Muscle layer of colon (tissue), 2 donors: ENCODE results near the gene AKR1B1.

ENCODE experiments used
- H3K27ac ChIP-seq: one replicate; pipeline ENCODE4 v1.7.0; 2013; ENCODE audit warnings: low read depth, mild to moderate bottlenecking, low read length, moderate library complexity
- H3K27me3 ChIP-seq, 2 donors: one replicate each; pipeline ENCODE4 v1.7.0; 2013; ENCODE audit warnings: low read length in 2 of 2, mild to moderate bottlenecking in 2 of 2; ENCODE audit not compliant: insufficient read depth in 2 of 2, control insufficient read depth in 1 of 2
- H3K36me3 ChIP-seq: one replicate; pipeline ENCODE4 v1.7.0; 2013; ENCODE audit warnings: mild to moderate bottlenecking, low read length; ENCODE audit not compliant: insufficient read depth
- H3K4me1 ChIP-seq: one replicate; pipeline ENCODE4 v1.7.0; 2013; ENCODE audit warnings: mild to moderate bottlenecking, low read length; ENCODE audit not compliant: insufficient read depth
- H3K4me3 ChIP-seq, 2 donors: one replicate each; pipeline ENCODE4 v1.7.0; 2013; ENCODE audit warnings: low read length in 2 of 2, low read depth in 1 of 2, mild to moderate bottlenecking in 1 of 2, moderate library complexity in 1 of 2
- H3K9ac ChIP-seq: one replicate; pipeline ENCODE4 v1.7.0; 2013; ENCODE audit warnings: low read length
- H3K9me3 ChIP-seq: one replicate; pipeline ENCODE4 v1.7.0; 2013; ENCODE audit warnings: mild to moderate bottlenecking, low read length
- donor health status: abdominal sarcoma.
- donor health status: Adenocarcinoma of cecum.

The AKR1B1 gene

DNA sequence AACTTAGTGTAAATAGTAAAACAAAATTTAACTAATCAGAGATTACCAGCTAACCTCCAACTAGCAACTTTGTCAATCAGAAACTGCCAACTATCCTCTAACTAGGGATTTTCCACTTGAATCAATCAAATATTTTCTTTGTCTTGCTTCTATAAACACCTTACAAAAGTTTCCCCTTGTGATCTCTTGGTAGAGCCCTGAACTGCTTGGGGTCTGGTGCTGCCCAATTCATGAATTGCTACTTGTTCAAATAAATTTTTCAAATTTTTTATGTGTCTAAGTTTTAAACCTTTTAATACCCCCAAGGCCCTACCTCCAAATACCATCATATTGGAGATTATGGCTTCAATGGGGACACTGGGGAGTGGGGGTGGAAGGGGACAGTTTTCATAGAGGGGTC lies 24.0 kb upstream of the AKR1B1 start:
- Histone ChIP-seq H3K9ac (no peak overlapping the region), H3K9me3 (no peaks in the 10 kb centered on the region), H3K27me3 (no peaks in the 10 kb centered on the region), H3K36me3 (no peaks in the 10 kb centered on the region), H3K27ac (no peak overlapping the region), H3K4me1 (no peaks in the 10 kb centered on the region), H3K4me3 (no peak overlapping the region)

DNA sequence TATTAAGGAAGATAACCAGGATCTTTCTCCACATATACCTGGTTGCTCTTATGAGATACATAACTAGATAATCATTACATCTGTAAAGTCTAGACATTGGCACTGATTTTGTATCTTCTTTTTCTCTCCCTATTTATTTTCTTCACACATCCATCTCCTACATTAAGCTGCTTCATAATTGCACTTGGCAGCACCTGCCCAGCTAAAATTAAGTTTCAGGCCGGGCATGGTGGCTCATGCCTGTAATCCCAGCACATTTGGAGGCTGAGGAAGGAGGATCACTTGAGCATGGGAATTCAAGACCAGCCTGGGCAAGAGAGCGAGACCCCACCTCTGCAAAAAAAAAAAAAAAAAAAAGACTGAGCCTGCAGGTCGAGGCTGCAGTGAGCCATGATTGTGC lies 22.3 kb upstream of the AKR1B1 start:
- Histone ChIP-seq H3K4me3 (no peak overlapping the region), H3K9ac (no peak overlapping the region), H3K9me3 (no peaks in the 10 kb centered on the region), H3K4me1 (no peaks in the 10 kb centered on the region), H3K27ac (no peak overlapping the region), H3K27me3 (no peaks in the 10 kb centered on the region), H3K36me3 (no peaks in the 10 kb centered on the region)

DNA sequence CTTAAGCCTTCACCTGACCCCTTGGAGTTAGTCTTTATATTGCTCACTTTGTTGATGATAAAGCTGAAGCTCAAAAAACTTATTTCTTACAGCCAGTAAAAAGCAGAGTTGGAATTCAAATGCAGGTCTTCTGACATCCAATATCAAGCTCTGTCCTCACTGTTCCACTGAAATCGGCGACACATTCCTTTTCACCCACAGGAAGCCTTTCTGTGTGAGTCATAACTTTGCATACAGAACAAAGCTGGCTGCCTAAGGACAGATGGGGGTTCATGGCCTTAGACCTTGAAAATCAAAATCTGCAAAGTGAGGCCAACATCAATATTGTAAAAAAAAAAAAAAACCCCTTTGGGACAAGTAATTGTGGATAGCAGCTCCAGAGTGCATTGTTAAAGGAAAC lies 21.8 kb upstream of the AKR1B1 start:
- Histone ChIP-seq H3K36me3 (no peaks in the 10 kb centered on the region), H3K27me3 (no peaks in the 10 kb centered on the region), H3K27ac (no peak overlapping the region), H3K9ac (no peak overlapping the region), H3K9me3 (no peaks in the 10 kb centered on the region), H3K4me3 (no peak overlapping the region), H3K4me1 (no peaks in the 10 kb centered on the region)

DNA sequence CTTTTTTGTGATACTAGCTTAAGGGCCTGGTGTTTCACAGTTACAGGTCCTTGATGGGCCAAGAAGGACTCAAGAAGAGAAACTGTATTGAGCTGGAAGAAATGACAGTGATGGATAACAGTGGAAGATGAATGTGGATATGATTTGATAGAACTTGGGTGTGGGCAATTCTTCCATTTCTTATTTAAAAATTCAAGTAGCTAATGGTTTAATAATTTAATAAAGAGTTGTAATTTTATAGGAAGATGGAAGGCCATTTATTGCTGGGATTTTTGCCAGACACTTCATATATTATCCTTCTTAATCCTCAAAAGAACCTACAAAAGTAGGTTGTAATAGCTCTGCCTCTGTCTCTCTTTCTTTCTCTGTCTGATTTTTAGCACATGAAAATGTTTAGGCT lies 21.3 kb upstream of the AKR1B1 start:
- H3K9me3 ChIP-seq = no peaks in the 10 kb centered on the region
- no peaks in the 10 kb centered on the region for H3K4me1 ChIP-seq
- no peaks in the 10 kb centered on the region for H3K36me3 ChIP-seq
- H3K4me3 ChIP-seq = no peak overlapping the region
- no peak overlapping the region for H3K9ac ChIP-seq
- no peaks in the 10 kb centered on the region for H3K27me3 ChIP-seq
- H3K27ac ChIP-seq = no peak overlapping the region

DNA sequence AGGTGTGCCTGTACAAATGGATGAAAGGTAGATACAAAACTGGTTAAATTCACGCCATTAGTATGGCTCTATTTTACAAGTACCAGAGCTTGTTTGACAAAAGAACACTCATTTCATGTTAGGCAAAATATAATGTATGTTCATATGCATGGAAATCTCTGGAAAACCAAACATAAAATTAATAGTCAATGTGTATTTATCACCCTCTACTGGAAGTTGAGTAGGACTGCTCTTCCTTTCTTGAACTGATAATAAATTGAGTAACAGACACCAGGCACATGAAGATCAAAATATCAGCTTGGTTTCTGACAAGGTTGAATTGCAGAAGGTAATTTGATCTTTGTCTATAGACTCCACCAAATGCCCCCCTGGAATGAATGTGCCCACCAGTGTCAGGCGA lies 19.8 kb upstream of the AKR1B1 start:
- Histone ChIP-seq H3K9me3 (no peaks in the 10 kb centered on the region), H3K4me1 (no peaks in the 10 kb centered on the region), H3K27me3 (no peaks in the 10 kb centered on the region), H3K36me3 (no peaks in the 10 kb centered on the region), H3K4me3 (no peak overlapping the region), H3K27ac (no peak overlapping the region), H3K9ac (no peak overlapping the region)

DNA sequence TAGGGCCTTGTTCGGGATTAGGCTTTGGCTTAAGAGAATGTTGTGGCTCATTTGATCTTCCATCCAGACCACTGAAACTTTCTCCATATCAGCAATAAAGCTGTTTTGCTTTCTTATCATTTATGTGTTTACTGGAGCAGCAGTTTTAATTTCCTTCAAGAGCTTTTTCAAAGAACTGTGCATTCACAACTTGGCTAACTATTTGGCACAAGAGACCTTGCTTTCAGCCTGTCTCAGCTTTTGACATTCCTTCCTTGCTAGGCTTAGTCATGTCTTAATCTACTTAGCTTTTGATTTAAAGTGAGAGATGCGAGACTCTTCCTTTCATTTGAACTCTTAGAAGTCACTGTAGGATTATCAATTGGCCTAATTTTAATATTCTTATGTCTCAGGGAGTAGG lies 19.1 kb upstream of the AKR1B1 start:
- no peak overlapping the region for H3K9ac ChIP-seq
- H3K27me3 ChIP-seq = no peaks in the 10 kb centered on the region

DNA sequence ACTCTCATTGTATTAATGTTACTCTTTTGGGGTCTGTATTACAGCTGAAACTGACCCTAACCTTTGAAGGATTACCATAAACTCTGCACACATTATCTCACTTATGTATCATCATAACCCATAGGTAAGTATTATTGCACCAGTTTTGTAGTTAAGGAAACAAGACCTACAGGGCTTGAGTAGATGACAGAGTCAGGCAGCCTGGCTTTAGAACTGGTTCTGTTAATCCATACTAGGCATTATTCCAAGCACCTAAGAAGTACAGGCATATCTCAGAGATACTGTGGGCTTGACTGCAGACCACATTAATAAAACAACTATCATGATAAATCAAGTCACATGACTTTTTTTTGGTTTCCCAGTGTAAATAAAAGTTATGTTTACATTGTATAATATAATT lies 17.1 kb upstream of the AKR1B1 start:
- H3K4me3 ChIP-seq = no peak overlapping the region
- no peaks in the 10 kb centered on the region for H3K9me3 ChIP-seq
- no peak overlapping the region for H3K9ac ChIP-seq
- H3K27ac ChIP-seq = no peak overlapping the region
- no peaks in the 10 kb centered on the region for H3K4me1 ChIP-seq
- no peaks in the 10 kb centered on the region for H3K27me3 ChIP-seq
- H3K36me3 ChIP-seq = no peaks in the 10 kb centered on the region

More for the DNA sequence above, 19.1 kb upstream of the AKR1B1 start:
- H3K27ac ChIP-seq = no peak overlapping the region
- H3K4me3 ChIP-seq = no peak overlapping the region
- no peaks in the 10 kb centered on the region for H3K4me1 ChIP-seq
- no peaks in the 10 kb centered on the region for H3K9me3 ChIP-seq
- no peaks in the 10 kb centered on the region for H3K36me3 ChIP-seq

DNA sequence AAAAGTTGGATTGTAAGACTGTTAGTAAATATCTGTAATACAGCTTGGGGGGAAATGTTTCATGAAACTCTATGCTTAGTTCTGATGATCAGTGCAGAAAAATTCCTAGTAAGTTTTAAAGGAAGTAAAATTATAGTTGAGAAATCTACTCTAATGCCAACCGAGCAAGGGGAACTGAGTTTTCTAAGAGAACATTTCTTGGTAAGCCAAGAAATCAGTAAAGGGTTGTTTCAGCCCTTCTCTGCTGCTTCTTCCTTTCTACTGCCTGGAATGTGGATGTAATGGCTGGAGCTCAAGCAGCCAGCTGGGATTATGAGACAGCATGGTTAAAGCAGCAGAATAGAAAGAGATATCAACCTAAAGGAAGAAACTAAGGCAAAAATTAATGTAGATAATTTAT lies 15.9 kb upstream of the AKR1B1 start:
- Histone ChIP-seq H3K27me3 (no peaks in the 10 kb centered on the region), H3K4me1 (no peaks in the 10 kb centered on the region), H3K36me3 (no peaks in the 10 kb centered on the region), H3K27ac (no peak overlapping the region), H3K4me3 (no peak overlapping the region), H3K9me3 (no peaks in the 10 kb centered on the region), H3K9ac (no peak overlapping the region)

DNA sequence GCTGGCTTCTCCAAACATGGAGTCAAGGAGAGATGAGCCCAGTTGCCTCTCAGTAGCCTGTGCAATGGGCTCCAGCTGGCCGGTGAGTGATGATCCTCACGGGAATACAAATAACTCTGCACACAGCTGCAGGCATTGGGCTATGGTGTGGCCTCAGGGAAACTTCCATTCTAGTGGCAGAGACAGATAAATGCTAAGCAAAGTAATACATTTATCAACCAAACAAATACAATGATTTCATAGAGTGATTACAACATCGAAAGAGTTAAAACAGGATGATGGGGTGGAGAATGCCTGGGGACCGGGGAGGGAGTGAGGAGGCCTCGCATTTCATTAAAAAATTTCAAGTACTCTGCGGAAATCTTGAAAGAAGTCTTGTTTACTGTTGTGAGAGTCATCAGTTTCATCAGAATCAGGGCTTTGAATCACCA lies 15.0 kb upstream of the AKR1B1 start:
- no peaks in the 10 kb centered on the region for H3K4me1 ChIP-seq
- H3K27me3 ChIP-seq = no peaks in the 10 kb centered on the region
- no peaks in the 10 kb centered on the region for H3K36me3 ChIP-seq
- no peak overlapping the region for H3K27ac ChIP-seq
- no peaks in the 10 kb centered on the region for H3K9me3 ChIP-seq
- H3K9ac ChIP-seq = no peak overlapping the region
- no peak overlapping the region for H3K4me3 ChIP-seq

DNA sequence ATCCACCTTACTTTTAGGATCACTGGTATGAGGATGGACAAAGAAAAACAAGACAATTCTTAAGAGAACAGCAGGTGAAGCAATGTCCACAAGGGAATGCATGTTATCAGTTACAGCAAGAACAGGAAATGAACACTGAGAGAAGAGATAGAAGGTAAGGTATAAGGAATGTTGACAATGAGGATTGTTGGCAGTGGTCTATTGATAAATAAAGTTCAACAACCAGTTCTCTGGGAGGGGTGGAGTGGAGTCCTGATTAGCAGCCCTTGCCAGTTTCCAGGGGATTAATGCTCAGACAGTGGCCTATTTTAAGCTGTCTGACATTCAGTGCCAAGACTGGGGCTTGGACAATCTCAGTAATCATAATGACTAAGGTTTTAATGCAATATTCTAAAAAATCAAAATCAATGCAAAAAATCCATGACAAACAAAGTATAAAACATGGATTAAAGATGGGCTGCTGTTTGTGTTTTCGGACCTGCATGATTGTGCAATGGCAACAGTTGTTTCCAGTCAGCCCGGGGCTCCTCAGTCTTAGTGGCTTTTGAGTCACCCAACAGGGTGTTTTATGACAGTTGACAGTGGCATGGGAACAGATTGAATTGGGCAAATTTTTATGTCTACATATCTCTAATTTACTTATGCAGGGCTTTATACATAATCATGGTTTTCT lies 13.8 kb upstream of the AKR1B1 start:
- Histone ChIP-seq H3K27ac (no peak overlapping the region), H3K9me3 (no peaks in the 10 kb centered on the region), H3K36me3 (no peaks in the 10 kb centered on the region), H3K27me3 (no peaks in the 10 kb centered on the region), H3K4me1 (no peaks in the 10 kb centered on the region), H3K9ac (no peak overlapping the region), H3K4me3 (no peak overlapping the region)

DNA sequence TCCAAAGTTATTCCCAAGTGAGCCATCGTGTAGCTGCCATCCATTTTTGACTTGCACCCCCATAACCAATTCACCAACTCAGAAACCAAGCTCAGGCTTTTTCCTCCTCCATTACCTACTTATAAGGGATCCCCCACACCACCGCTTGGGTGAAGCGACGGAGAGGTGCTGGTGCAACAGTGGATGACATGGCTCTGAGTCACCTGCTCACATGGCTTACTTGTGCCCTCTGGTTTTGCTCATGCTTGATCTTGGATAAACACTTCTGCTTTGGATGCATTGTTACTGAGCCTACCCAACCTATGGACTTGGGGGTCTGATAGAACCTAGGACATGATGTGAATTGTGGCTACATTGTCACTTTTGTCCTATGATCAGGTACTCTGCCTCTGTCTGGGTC lies 12.0 kb upstream of the AKR1B1 start:
- no peak overlapping the region for H3K27ac ChIP-seq
- H3K4me3 ChIP-seq = no peak overlapping the region
- no peaks in the 10 kb centered on the region for H3K9me3 ChIP-seq
- H3K36me3 ChIP-seq = no peaks in the 10 kb centered on the region
- no peaks in the 10 kb centered on the region for H3K4me1 ChIP-seq
- no peaks in the 10 kb centered on the region for H3K27me3 ChIP-seq
- H3K9ac ChIP-seq = no peak overlapping the region

DNA sequence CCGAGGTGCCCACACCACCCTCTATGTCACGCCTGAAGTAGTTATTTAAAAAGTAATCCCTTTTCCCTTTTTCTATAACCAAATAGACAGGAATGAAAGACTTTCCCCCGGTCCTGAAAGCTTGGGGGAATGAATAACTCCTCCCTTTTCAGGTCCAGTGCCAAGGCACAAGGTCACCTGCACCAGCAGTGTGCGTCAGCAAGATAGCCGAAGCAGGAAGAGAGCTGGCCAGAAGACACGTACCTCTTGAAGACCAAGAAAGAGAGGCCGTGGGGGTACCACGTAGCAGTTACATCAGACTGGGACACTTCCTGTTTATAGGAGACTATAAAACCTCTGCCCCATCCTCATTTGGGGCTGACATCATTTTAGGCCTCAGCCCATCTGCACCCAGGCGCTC lies 10.7 kb upstream of the AKR1B1 start:
- H3K9me3 ChIP-seq = no peaks in the 10 kb centered on the region
- H3K4me1 ChIP-seq = no peaks in the 10 kb centered on the region
- H3K36me3 ChIP-seq = no peaks in the 10 kb centered on the region
- no peak overlapping the region for H3K4me3 ChIP-seq
- H3K9ac ChIP-seq = no peak overlapping the region
- H3K27me3 ChIP-seq = no peaks in the 10 kb centered on the region
- H3K27ac ChIP-seq = no peak overlapping the region
